DOHH2 (cell line): ENCODE measurements around the gene VWF.

ENCODE experiments used
- H3F3A ChIP-seq: fragments of 200-600 bp; sonication (generic), shearing (Covaris generic); 2 replicates; pipeline ENCODE4 v1.6.0; 2016; ENCODE audit warnings: antibody characterized with exemption, mild to moderate bottlenecking; ENCODE audit not compliant: control insufficient read depth, insufficient read depth
- H3K27ac ChIP-seq: fragments of 200-600 bp; sonication (generic); 2 replicates; pipeline ENCODE4 v1.5.1; 2014; ENCODE audit warnings: low read depth, mild to moderate bottlenecking, low read length, moderate library complexity
- H3K27me3 ChIP-seq: fragments of 200-600 bp; sonication (generic); 2 replicates; pipeline ENCODE4 v1.6.1; 2014; ENCODE audit warnings: mild to moderate bottlenecking, low read length, mixed read lengths; ENCODE audit not compliant: control insufficient read depth
- H3K36me3 ChIP-seq: fragments of 200-600 bp; sonication (generic); 2 replicates; pipeline ENCODE4 v1.6.1; 2014; ENCODE audit warnings: mild to moderate bottlenecking, low read length, moderate library complexity, mixed read lengths; ENCODE audit not compliant: control insufficient read depth
- H3K4me1 ChIP-seq: fragments of 200-600 bp; sonication (generic); 2 replicates; pipeline ENCODE4 v1.6.1; 2014; ENCODE audit warnings: mild to moderate bottlenecking, low read length, mixed read lengths; ENCODE audit not compliant: control insufficient read depth
- H3K4me2 ChIP-seq: fragments of 200-600 bp; sonication (generic); 2 replicates; pipeline ENCODE4 v1.6.0; 2014; ENCODE audit warnings: mild to moderate bottlenecking, low read length, moderate library complexity
- H3K4me3 ChIP-seq: fragments of 200-600 bp; sonication (generic); 2 replicates; pipeline ENCODE4 v1.5.1; 2014; ENCODE audit warnings: mild to moderate bottlenecking, low read length, mixed read lengths
- H3K79me2 ChIP-seq: fragments of 200-600 bp; sonication (generic); 2 replicates; pipeline ENCODE4 v1.6.1; 2014; ENCODE audit warnings: mild to moderate bottlenecking, low read length, mixed read lengths; ENCODE audit not compliant: control insufficient read depth
- H3K9me2 ChIP-seq: fragments of 200-600 bp; sonication (generic); replicated peaks from 2 replicates; pipeline ENCODE4 v1.6.1; 2014; ENCODE audit warnings: mild to moderate bottlenecking, low read length, mixed read lengths; ENCODE audit not compliant: control insufficient read depth
- H3K9me3 ChIP-seq: fragments of 200-600 bp; sonication (generic); 2 replicates; pipeline ENCODE4 v1.6.1; 2014; ENCODE audit warnings: antibody characterized with exemption, low read length, mixed read lengths; ENCODE audit not compliant: control insufficient read depth, insufficient read depth
- H4K20me1 ChIP-seq: fragments of 200-600 bp; sonication (generic); 2 replicates; pipeline ENCODE4 v1.6.0; 2014; ENCODE audit warnings: low read depth, mild to moderate bottlenecking, antibody characterized with exemption, low read length, moderate library complexity; ENCODE audit not compliant: control insufficient read depth, insufficient read depth
- CTCF ChIP-seq: fragments of 200-600 bp; sonication (generic); IDR thresholded peaks from one replicate; pipeline ENCODE4 v1.5.1; 2014; ENCODE audit warnings: antibody characterized with exemption, mild to moderate bottlenecking, low read depth, low read length; ENCODE audit not compliant: poor library complexity, severe bottlenecking
- EZH2phosphoT487 ChIP-seq: fragments of 200-600 bp; sonication (generic); IDR thresholded peaks from 2 replicates; pipeline ENCODE4 v1.6.1; 2017; ENCODE audit warnings: borderline replicate concordance, mild to moderate bottlenecking, antibody characterized with exemption, low read length, moderate library complexity, mixed read lengths

Gene VWF

GRCh38 chr12:6046511-6047180 lies 77.8 kb downstream of the VWF start:
- Histone ChIP-seq H3K9me2 (no peaks in the 10 kb centered on the region), H3K79me2 (no peaks in the 10 kb centered on the region), H3K36me3 (no peaks in the 10 kb centered on the region), H3K9me3 (no peaks in the 10 kb centered on the region), H3K27me3 (peaks cover 13% of the 10 kb centered on the region; the same call in 1 of the 2 replicates), H3K4me2 (no peak overlapping the region), H3K4me1 (no peaks in the 10 kb centered on the region), H3K27ac (no peak overlapping the region), H3K4me3 (no peak overlapping the region), H3F3A (no peaks in the 10 kb centered on the region), H4K20me1 (0 out of 2 replicates have a peak, but pooled peaks cover 3% of the 10 kb centered on the region)
- TF ChIP-seq EZH2phosphoT487 (no peak), CTCF (no peak)

- 0 out of 2 replicates have a peak, but pooled peaks cover 3% of the 10 kb centered on the region for H4K20me1 ChIP-seq
- no peaks in the 10 kb centered on the region for H3K9me3 ChIP-seq
- H3K4me3 ChIP-seq, result no peak overlapping the region
- TF ChIP-seq EZH2phosphoT487 (no peak), CTCF (no peak)
- H3K36me3 ChIP-seq, result no peaks in the 10 kb centered on the region
- no peaks in the 10 kb centered on the region for H3K9me2 ChIP-seq
- no peak overlapping the region for H3K4me2 ChIP-seq
- H3K4me1 ChIP-seq, result no peaks in the 10 kb centered on the region
- H3F3A ChIP-seq, result no peaks in the 10 kb centered on the region
- H3K79me2 ChIP-seq, result no peaks in the 10 kb centered on the region
- no peak overlapping the region for H3K27ac ChIP-seq
- peaks cover 13% of the 10 kb centered on the region; the same call in 1 of the 2 replicates for H3K27me3 ChIP-seq
Observed at GRCh38 chr12:6045438-6045837, 79.0 kb downstream of the VWF start.

- H3K27me3 ChIP-seq, result peaks cover 7% of the 10 kb centered on the region; the same call in 1 of the 2 replicates
- no peak overlapping the region for H3K4me3 ChIP-seq
- H3K9me2 ChIP-seq, result no peaks in the 10 kb centered on the region
- H3F3A ChIP-seq, result no peaks in the 10 kb centered on the region
- TF ChIP-seq CTCF (no peak), EZH2phosphoT487 (no peak)
- no peaks in the 10 kb centered on the region for H3K4me1 ChIP-seq
- no peaks in the 10 kb centered on the region for H4K20me1 ChIP-seq
- no peaks in the 10 kb centered on the region for H3K36me3 ChIP-seq
- no peak overlapping the region for H3K27ac ChIP-seq
- no peaks in the 10 kb centered on the region for H3K79me2 ChIP-seq
- H3K4me2 ChIP-seq, result no peak overlapping the region
- no peaks in the 10 kb centered on the region for H3K9me3 ChIP-seq
Observed at GRCh38 chr12:6044082-6044481, 80.4 kb downstream of the VWF start.
